Heart left ventricle (tissue), 16 donors: Measurements from ENCODE around the gene CCIN. TPM values are rescaled to one million over a fixed set of nuclear protein-coding genes. Genes with fewer than 3 reads are reported as not detected.
A peak's percentile ranks its signal among the peaks of the same experiment; 100 is the strongest.
"Not testable (repeated sequence)": the region's sequence is repeated elsewhere in the genome, so short reads cannot be mapped to it uniquely, and the experiment has no call there.

Experiments used
- ATAC-seq, 4 donors: fragments of 200-7000 bp; cut with Tn5 transposase; one replicate each; pipeline ENCODE4 v1.9.1; 2020 to 2022; ENCODE audit warnings: moderate library complexity in 4 of 4, mild to moderate bottlenecking in 3 of 4, moderate number of reproducible peaks in 1 of 4
- DNase-seq, 5 donors: peaks; one replicate each; pipeline ENCODE4 v3.0.0-alpha.2; 2020
- H3K27ac ChIP-seq, 12 donors: fragments of 200-600 bp; sonication (generic) in 4 of 12; one replicate each; pipeline versions ENCODE4 v1.5.0 to v1.8.0; 2016 to 2022; ENCODE audit warnings: mild to moderate bottlenecking in 2 of 12
- H3K27me3 ChIP-seq, 9 donors: fragments of 200-600 bp; sonication (generic) in 2 of 9; one replicate each; pipeline versions ENCODE4 v1.5.1 to v1.8.0; 2016 to 2022; ENCODE audit warnings: mild to moderate bottlenecking in 3 of 9
- H3K36me3 ChIP-seq, 9 donors: fragments of 200-600 bp; sonication (generic) in 2 of 9; one replicate each; pipeline versions ENCODE4 v1.5.0 to v1.8.0; 2018 to 2022; ENCODE audit warnings: mild to moderate bottlenecking in 2 of 9
- H3K4me1 ChIP-seq, 12 donors: fragments of 200-600 bp; sonication (generic) in 4 of 12; one replicate each; pipeline versions ENCODE4 v1.5.0 to v1.8.0; 2016 to 2022; ENCODE audit warnings: mild to moderate bottlenecking in 3 of 12
- H3K4me3 ChIP-seq, 12 donors: fragments of 200-600 bp; sonication (generic) in 4 of 12; one replicate each; pipeline versions ENCODE4 v1.5.0 to v1.8.0; 2017 to 2022; ENCODE audit warnings: mild to moderate bottlenecking in 9 of 12, moderate library complexity in 4 of 12
- H3K9me3 ChIP-seq, 12 donors: fragments of 200-600 bp; sonication (generic) in 4 of 12; one replicate each; pipeline versions ENCODE4 v1.5.0 to v1.8.0; 2016 to 2022; ENCODE audit warnings: mild to moderate bottlenecking in 1 of 12
- POLR2A ChIP-seq, 2 donors: fragments of 450-650 bp; IDR thresholded peaks; one replicate each; pipeline ENCODE4 v1.6.1; 2017; ENCODE audit warnings: antibody characterized with exemption in 2 of 2, mild to moderate bottlenecking in 2 of 2, moderate library complexity in 2 of 2
- WGBS, 4 donors: extraction: QIAGEN DNeasy Blood & Tissue Kit in 2 of 4; methylation state at CpG; one replicate each; pipeline versions ENCODE4 v1.1.5 to v1.1.7; 2013 to 2018; 5-methylcytosine and 5-hydroxymethylcytosine counted together
- intact Hi-C, 10 donors: fragments of 100-400 bp; cut with DNase I; formaldehyde crosslinking; loops; one replicate each; pipeline versions ENCODE4 v1.11.1 to v1.14.2; 2022
- polyA plus RNA-seq, 2 donors: library from polyadenylated mRNA; stranded (reverse); fragments of 200-250 nt; gene quantifications; one replicate each; pipeline ENCODE4 v1.2.3, GENCODE V29; 2013
- total RNA-seq, 9 donors: library from RNA; depleted of rRNA in 2 of 9; stranded (reverse); fragments of >200 nt in 2 of 9; fragmentation: NEBNext Ultra II Directional in 3 of 9; extraction: Animal tissue kit (Norgen Biotek cat#: 25700) in 3 of 9; gene quantifications; one replicate each; pipeline versions ENCODE4 v1.1.0 to v1.2.4, GENCODE V29; 2016 to 2023
- TF ChIP-seq, protein P1 (sequence below), 12 donors: fragments of 200-600 bp; sonication (generic) in 4 of 12; IDR thresholded peaks; one replicate each; pipeline versions ENCODE4 v1.5.0 to v1.8.0; 2018 to 2022; ENCODE audit warnings: antibody characterized with exemption in 12 of 12, mild to moderate bottlenecking in 5 of 12
- donor health status: ischemic (EF 13 %, LVEDD 7.1; RV severe dilation, severe dysfunction).
- donor health status: healthy with polysubstance abuse.
- donor health status: DM: no; HTN: yes; CAD: no.
- donor health status: DM: no; HTN: no; CAD: no.
- donor health status: ischemic (EF 25% LVEDD 6.9; RV normal size, moderate dysfunction).
- donor health status: ischemic (EF 25% LVEDD 5.7; RV mildly dilated, moderate dysfunction).
- donor health status: healthy.
- donor health status: DM: yes; HTN: yes; CAD: no.
- donor health status: ischemic (EF 35%, LVEDD 5.7; RV mildly dilated, moderate dysfunction).
- donor health status: nonischemic (EF 11% LVEDD 7.7; RV severe dilation, severe dysfunction).
- donor health status: DM: yes; HTN: yes; CAD: no.
- donor health status: PGD.
- donor health status: ischemic (EF 29% LVEDD 5.4; RV normal size, mild dysfunction).
- donor health status: nonischemic (EF 23%, LVEDD 6.1; RV moderate dilation, normal function).

CCIN gene
- total and polyA plus RNA-seq, 11 donors: 0.09 to 0.25 (median 0.16) TPM; not detected in 6

GRCh38 chr9:36177571-36177970, 8.4 kb downstream of the CCIN start:
- no peaks in the 10 kb centered on the region for H3K27me3 ChIP-seq
- WGBS, 4 donors: 74 to 84% (median 77%) methylated on average over 4 of the region's 4 CpGs
- no peak for DNase-seq
- TF ChIP-seq, protein P1, sequence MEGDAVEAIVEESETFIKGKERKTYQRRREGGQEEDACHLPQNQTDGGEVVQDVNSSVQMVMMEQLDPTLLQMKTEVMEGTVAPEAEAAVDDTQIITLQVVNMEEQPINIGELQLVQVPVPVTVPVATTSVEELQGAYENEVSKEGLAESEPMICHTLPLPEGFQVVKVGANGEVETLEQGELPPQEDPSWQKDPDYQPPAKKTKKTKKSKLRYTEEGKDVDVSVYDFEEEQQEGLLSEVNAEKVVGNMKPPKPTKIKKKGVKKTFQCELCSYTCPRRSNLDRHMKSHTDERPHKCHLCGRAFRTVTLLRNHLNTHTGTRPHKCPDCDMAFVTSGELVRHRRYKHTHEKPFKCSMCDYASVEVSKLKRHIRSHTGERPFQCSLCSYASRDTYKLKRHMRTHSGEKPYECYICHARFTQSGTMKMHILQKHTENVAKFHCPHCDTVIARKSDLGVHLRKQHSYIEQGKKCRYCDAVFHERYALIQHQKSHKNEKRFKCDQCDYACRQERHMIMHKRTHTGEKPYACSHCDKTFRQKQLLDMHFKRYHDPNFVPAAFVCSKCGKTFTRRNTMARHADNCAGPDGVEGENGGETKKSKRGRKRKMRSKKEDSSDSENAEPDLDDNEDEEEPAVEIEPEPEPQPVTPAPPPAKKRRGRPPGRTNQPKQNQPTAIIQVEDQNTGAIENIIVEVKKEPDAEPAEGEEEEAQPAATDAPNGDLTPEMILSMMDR (IDR thresholded peaks at IDR 0.05): no peak
- no peak for TF ChIP-seq POLR2A (IDR thresholded peaks at IDR 0.05)
- no peaks in the 10 kb centered on the region for H3K9me3 ChIP-seq
- H3K4me3 ChIP-seq: no peak overlapping the region
- H3K4me1 ChIP-seq: no peaks in the 10 kb centered on the region
- no peak for ATAC-seq
- no peaks in the 10 kb centered on the region for H3K36me3 ChIP-seq
- no peak overlapping the region for H3K27ac ChIP-seq
- intact Hi-C loops: loop anchor here in 1 of 10 donors (10.0 kb wide), 1 partner anchor 53 kb away; no protein-coding TSS in a partner anchor

DNA sequence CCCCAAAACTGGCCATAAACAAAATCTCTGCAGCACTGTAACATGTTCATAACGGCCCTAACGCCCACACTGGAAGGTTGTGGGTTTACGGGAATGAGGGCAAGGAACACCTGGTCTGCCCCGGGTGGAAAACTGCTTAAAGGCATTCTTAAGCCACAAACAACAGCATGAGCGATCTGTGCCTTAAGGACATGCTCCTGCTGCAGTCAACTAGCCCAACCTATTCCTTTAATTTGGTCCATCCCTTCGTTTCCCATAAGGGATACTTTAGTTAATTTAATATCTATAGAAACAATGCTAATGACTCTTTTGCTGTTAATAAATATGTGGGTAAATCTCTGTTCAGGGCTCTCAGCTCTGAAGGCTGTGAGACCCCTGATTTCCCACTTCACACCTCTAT, 11.1 kb downstream of the CCIN start:
- H3K4me3 ChIP-seq, intact Hi-C loops, H3K9me3 ChIP-seq, H3K27ac ChIP-seq, DNase-seq, H3K27me3 ChIP-seq, ATAC-seq, H3K36me3 ChIP-seq, H3K4me1 ChIP-seq: not testable (repeated sequence)
- WGBS, 4 donors: 83 to 92% (median 90%) methylated on average over 6 of the region's 6 CpGs

DNA sequence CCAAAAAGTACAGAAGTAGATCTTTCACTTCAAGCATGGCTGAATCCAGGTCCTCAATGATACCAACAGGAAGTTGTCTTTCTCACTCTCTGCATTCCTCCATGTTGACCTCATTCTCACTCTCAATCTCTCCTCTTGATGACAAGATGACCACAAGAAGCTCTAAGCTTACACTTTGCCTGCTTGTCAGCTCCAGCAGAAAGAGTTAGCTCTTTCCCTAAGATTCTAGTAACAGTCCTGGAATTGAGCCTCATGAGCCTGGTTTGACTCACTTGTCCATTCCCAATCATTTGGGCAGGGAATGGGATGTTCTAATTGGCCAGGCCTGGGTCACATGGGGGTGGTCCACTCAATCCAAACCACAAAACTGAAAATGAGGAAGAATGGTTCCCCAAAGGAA, 18.2 kb downstream of the CCIN start:
- no peak overlapping the region for H3K27ac ChIP-seq
- no peaks in the 10 kb centered on the region for H3K9me3 ChIP-seq
- TF ChIP-seq POLR2A (IDR thresholded peaks at IDR 0.05): no peak
- TF ChIP-seq, protein P1 (IDR thresholded peaks at IDR 0.05): no peak
- intact Hi-C loops: loop anchor here in 1 of 10 donors (5.0 kb wide), 1 partner anchor 140 kb away; no protein-coding TSS in a partner anchor
- DNase-seq (no peak), ATAC-seq (no peak)
- no peak overlapping the region for H3K4me3 ChIP-seq
- peaks cover 4 to 19% (median 15%) of the 10 kb centered on the region in 12 donors for H3K4me1 ChIP-seq
- no peaks in the 10 kb centered on the region for H3K36me3 ChIP-seq
- no peaks in the 10 kb centered on the region for H3K27me3 ChIP-seq

DNA sequence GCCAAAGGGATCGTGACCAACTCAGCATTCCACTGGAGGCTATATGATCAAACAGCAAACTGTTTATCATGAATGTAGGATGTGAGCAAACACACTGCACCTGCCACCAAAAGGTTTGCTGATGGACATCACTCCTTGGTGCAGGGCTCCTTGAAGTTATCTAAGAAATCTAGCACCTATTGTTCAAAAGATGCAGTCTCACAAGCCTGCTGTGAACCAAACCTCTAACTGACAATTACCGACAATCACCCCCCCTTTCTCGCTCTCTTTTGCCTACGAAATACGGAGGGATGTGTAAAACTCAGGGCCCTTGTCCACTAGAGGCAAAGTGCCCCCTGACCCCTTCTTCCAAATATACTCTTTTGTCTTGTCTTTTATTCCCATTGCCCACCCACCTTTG, 19.0 kb downstream of the CCIN start:
- no peak for DNase-seq
- WGBS, 4 donors: 89 to 93% (median 90%) methylated on average over 5 of the region's 5 CpGs
- TF ChIP-seq POLR2A (IDR thresholded peaks at IDR 0.05): no peak
- TF ChIP-seq, protein P1 (IDR thresholded peaks at IDR 0.05): no peak
- H3K27me3 ChIP-seq: no peaks in the 10 kb centered on the region
- intact Hi-C loops: loop anchor here in 1 of 10 donors (5.0 kb wide), 1 partner anchor 139 kb away; no protein-coding TSS in a partner anchor
- H3K4me1 ChIP-seq: peaks cover 12 to 27% (median 23%) of the 10 kb centered on the region in 12 donors
- no peak for ATAC-seq
- H3K9me3 ChIP-seq: no peaks in the 10 kb centered on the region
- no peaks in the 10 kb centered on the region for H3K36me3 ChIP-seq
- no peak overlapping the region for H3K27ac ChIP-seq
- H3K4me3 ChIP-seq: no peak overlapping the region

DNA sequence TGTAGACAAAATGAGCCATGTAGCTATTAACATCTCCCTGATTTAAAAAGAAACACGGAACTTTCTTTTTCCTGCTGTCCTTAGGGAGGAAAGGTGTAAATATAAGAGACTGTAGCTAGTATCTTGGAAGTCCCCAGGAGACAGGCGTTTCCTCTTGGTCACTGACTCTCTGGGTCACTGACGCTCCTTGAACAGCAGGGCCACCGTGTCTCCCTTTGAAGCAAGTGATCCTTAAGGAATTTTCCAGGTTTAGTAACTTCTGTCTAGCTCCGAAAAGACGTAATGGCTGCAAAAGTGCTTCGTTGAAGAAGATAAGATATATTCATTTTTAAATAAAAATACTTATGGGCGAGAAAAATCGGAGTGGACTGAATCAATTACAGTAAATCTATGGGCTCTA, 20.8 kb downstream of the CCIN start:
- Histone ChIP-seq H3K36me3 (peaks cover 0 to 13% (median 0%) of the 10 kb centered on the region in 9 donors), H3K4me1 (peaks cover 16 to 44% (median 40%) of the 10 kb centered on the region in 12 donors), H3K4me3 (peak overlapping the region in 11 of 12 donors; percentile 69 to 99 (median 88)), H3K27me3 (no peaks in the 10 kb centered on the region), H3K9me3 (no peaks in the 10 kb centered on the region), H3K27ac (peak overlapping the region in 11 of 12 donors; percentile 87 to 97 (median 92))
- TF ChIP-seq, protein P1 (IDR thresholded peaks at IDR 0.05): no peak
- TF ChIP-seq POLR2A (IDR thresholded peaks at IDR 0.05): no peak
- DNase-seq (no peak), ATAC-seq (no peak)
- intact Hi-C loops: loop anchor here in 9 of 10 donors (1.0 to 10.0 kb wide), 6 partner anchors 68 to 145 kb away; partner anchors contain the start of gene GNE (in 2 of the 9)
- WGBS, 4 donors: 7 to 9% (median 8%) methylated on average over 9 of the region's 9 CpGs
